Mucosa of rectum (tissue), 2 donors: ENCODE results near the gene ADAMTSL5.

Experiments
- H3K27ac ChIP-seq, 2 donors: one replicate each; pipeline ENCODE4 v1.7.0; 2013; ENCODE audit warnings: inconsistent platforms in 2 of 2, low read depth in 2 of 2, low read length in 2 of 2
- H3K27me3 ChIP-seq, 2 donors: one replicate each; pipeline ENCODE4 v1.7.0; 2013; ENCODE audit warnings: low read length in 2 of 2; ENCODE audit not compliant: control insufficient read depth in 2 of 2, insufficient read depth in 2 of 2
- H3K36me3 ChIP-seq, 2 donors: one replicate each; pipeline ENCODE4 v1.7.0; 2013; ENCODE audit warnings: low read length in 2 of 2; ENCODE audit not compliant: control insufficient read depth in 2 of 2, insufficient read depth in 2 of 2
- H3K4me1 ChIP-seq, 2 donors: one replicate each; pipeline ENCODE4 v1.7.0; 2013; ENCODE audit warnings: low read length in 2 of 2, mild to moderate bottlenecking in 1 of 2; ENCODE audit not compliant: control insufficient read depth in 2 of 2, insufficient read depth in 2 of 2
- H3K4me3 ChIP-seq, 2 donors: one replicate each; pipeline ENCODE4 v1.7.0; 2013; ENCODE audit warnings: low read length in 2 of 2
- H3K9ac ChIP-seq, 2 donors: one replicate each; pipeline ENCODE4 v1.7.0; 2013; ENCODE audit warnings: low read length in 2 of 2, low read depth in 1 of 2, mild to moderate bottlenecking in 1 of 2
- H3K9me3 ChIP-seq, 2 donors: one replicate each; pipeline ENCODE4 v1.7.0; 2013; ENCODE audit warnings: low read length in 2 of 2; ENCODE audit not compliant: control insufficient read depth in 2 of 2
- donor health status: healthy.
- donor health status: Normal muscosa, but diverticular disease.

ADAMTSL5 gene

GRCh38 chr19:1513499-1514294 lies 878 bp upstream of the ADAMTSL5 start:
- no peaks in the 10 kb centered on the region for H3K9me3 ChIP-seq
- H3K4me3 ChIP-seq, result peak overlapping the region in 1 of 2 donors; percentile 64
- H3K4me1 ChIP-seq, result peaks cover 3 to 4% of the 10 kb centered on the region in 2 donors
- peaks cover 15 to 23% of the 10 kb centered on the region in 2 donors for H3K27me3 ChIP-seq
- peak overlapping the region in 1 of 2 donors; percentile 60 for H3K9ac ChIP-seq
- H3K27ac ChIP-seq, result peak overlapping the region in 1 of 2 donors; percentile 52
- H3K36me3 ChIP-seq, result no peaks in the 10 kb centered on the region

- peaks cover 15 to 17% of the 10 kb centered on the region in 2 donors for H3K27me3 ChIP-seq
- no peaks in the 10 kb centered on the region for H3K9me3 ChIP-seq
- H3K9ac ChIP-seq, result no peak overlapping the region
- H3K4me1 ChIP-seq, result peaks cover 7% of the 10 kb centered on the region in 2 donors
- peak overlapping the region in 1 of 2 donors; percentile 16 for H3K27ac ChIP-seq
- H3K36me3 ChIP-seq, result no peaks in the 10 kb centered on the region
- no peak overlapping the region for H3K4me3 ChIP-seq
Measured at GRCh38 chr19:1511318-1512317, 1.2 kb downstream of the ADAMTSL5 start.

DNA sequence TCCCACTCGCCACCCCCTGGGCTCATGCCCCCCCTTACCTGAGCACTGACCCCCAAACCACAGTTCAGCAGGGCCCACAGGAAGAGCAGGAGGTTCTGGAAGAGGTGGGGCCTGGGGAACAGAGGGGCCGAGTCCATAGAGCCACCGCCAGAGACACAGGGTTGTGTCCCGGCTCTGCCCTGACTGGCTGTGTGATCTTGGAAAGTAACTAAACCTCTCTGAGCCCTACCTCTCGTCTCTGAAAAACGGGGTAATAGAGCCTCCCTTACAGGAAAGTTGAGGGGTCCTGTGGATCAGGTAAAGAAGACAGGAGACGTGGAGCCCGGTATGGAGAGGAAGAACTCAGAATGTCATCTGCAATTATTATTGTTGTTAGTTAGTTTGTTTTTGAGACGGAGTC lies 2.0 kb downstream of the ADAMTSL5 start:
- Histone ChIP-seq H3K27ac (no peak overlapping the region), H3K4me3 (no peak overlapping the region), H3K36me3 (no peaks in the 10 kb centered on the region), H3K27me3 (peaks cover 15 to 20% of the 10 kb centered on the region in 2 donors), H3K4me1 (peaks cover 7% of the 10 kb centered on the region in 2 donors), H3K9me3 (no peaks in the 10 kb centered on the region), H3K9ac (no peak overlapping the region)

GRCh38 chr19:1510442-1510806 lies 2.4 kb downstream of the ADAMTSL5 start:
- Histone ChIP-seq H3K4me1 (peaks cover 7% of the 10 kb centered on the region in 2 donors), H3K9ac (no peak overlapping the region), H3K36me3 (no peaks in the 10 kb centered on the region), H3K4me3 (no peak overlapping the region), H3K27ac (no peak overlapping the region), H3K27me3 (peaks cover 15 to 24% of the 10 kb centered on the region in 2 donors), H3K9me3 (no peaks in the 10 kb centered on the region)

- peaks cover 12 to 24% of the 10 kb centered on the region in 2 donors for H3K27me3 ChIP-seq
- peaks cover 7% of the 10 kb centered on the region in 2 donors for H3K4me1 ChIP-seq
- H3K9me3 ChIP-seq, result no peaks in the 10 kb centered on the region
- no peak overlapping the region for H3K4me3 ChIP-seq
- no peaks in the 10 kb centered on the region for H3K36me3 ChIP-seq
- no peak overlapping the region for H3K9ac ChIP-seq
- H3K27ac ChIP-seq, result no peak overlapping the region
Measured at GRCh38 chr19:1509602-1510441, 3.0 kb downstream of the ADAMTSL5 start.

- Histone ChIP-seq H3K9me3 (no peaks in the 10 kb centered on the region), H3K9ac (no peak overlapping the region), H3K4me3 (peak overlapping the region; percentile 1 to 63), H3K27ac (peak overlapping the region in 1 of 2 donors; percentile 88), H3K36me3 (no peaks in the 10 kb centered on the region), H3K27me3 (peaks cover 16 to 32% of the 10 kb centered on the region in 2 donors), H3K4me1 (peaks cover 7% of the 10 kb centered on the region in 2 donors)
Measured at GRCh38 chr19:1508507-1508856, 4.3 kb downstream of the ADAMTSL5 start.

- H3K36me3 ChIP-seq, result no peaks in the 10 kb centered on the region
- peak overlapping the region in 1 of 2 donors; percentile 62 for H3K9ac ChIP-seq
- peak overlapping the region; percentile 81 to 88 for H3K27ac ChIP-seq
Measured at GRCh38 chr19:1507763-1508506, 4.9 kb downstream of the ADAMTSL5 start.

GRCh38 chr19:1507192-1507660 lies 5.6 kb downstream of the ADAMTSL5 start:
- H3K4me3 ChIP-seq, result peak overlapping the region; percentile 63 to 69
- peak overlapping the region in 1 of 2 donors; percentile 1 for H3K9ac ChIP-seq
- no peaks in the 10 kb centered on the region for H3K9me3 ChIP-seq
- H3K27me3 ChIP-seq, result peaks cover 14 to 36% of the 10 kb centered on the region in 2 donors
- no peaks in the 10 kb centered on the region for H3K36me3 ChIP-seq
- peak overlapping the region in 1 of 2 donors; percentile 5 for H3K27ac ChIP-seq
- H3K4me1 ChIP-seq, result peaks cover 3 to 4% of the 10 kb centered on the region in 2 donors

More at GRCh38 chr19:1507763-1508506, 4.9 kb downstream of the ADAMTSL5 start:
- peaks cover 7% of the 10 kb centered on the region in 2 donors for H3K4me1 ChIP-seq
- H3K9me3 ChIP-seq, result no peaks in the 10 kb centered on the region
- H3K27me3 ChIP-seq, result peaks cover 17 to 37% of the 10 kb centered on the region in 2 donors
- H3K4me3 ChIP-seq, result peak overlapping the region; percentile 63 to 69
